ENCODE results near the gene NRCAM.

DNA sequence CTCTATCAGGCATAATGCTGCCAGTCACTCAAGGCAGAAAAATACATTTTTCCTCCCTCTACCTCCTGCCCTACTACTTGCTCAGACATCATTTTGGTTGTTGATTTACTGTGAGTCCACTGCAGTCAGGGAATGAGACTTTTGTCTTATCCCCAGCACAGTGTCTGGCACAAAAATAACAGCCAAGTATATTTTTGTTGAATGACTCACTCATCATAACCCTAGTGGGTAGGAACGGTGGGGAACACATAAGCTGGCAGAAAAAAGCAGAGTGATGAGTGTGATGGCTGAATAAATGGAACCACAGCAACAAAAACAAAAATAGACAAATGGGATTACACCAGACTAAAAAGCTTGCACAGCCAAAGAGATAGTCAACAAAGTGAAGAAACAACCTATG is 260.2 kb downstream of the NRCAM start:
- TF ChIP-seq POLR2A (IDR thresholded peaks at IDR 0.05), result no peak
- TF ChIP-seq, protein P1, sequence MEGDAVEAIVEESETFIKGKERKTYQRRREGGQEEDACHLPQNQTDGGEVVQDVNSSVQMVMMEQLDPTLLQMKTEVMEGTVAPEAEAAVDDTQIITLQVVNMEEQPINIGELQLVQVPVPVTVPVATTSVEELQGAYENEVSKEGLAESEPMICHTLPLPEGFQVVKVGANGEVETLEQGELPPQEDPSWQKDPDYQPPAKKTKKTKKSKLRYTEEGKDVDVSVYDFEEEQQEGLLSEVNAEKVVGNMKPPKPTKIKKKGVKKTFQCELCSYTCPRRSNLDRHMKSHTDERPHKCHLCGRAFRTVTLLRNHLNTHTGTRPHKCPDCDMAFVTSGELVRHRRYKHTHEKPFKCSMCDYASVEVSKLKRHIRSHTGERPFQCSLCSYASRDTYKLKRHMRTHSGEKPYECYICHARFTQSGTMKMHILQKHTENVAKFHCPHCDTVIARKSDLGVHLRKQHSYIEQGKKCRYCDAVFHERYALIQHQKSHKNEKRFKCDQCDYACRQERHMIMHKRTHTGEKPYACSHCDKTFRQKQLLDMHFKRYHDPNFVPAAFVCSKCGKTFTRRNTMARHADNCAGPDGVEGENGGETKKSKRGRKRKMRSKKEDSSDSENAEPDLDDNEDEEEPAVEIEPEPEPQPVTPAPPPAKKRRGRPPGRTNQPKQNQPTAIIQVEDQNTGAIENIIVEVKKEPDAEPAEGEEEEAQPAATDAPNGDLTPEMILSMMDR (IDR thresholded peaks at IDR 0.05), result no peak
